GM18505 (cell line): ENCODE data around the gene PIERCE2.
A peak's percentile ranks its signal among the peaks of the same experiment; 100 is the strongest.
"Not testable (repeated sequence)": the region's sequence is repeated elsewhere in the genome, so short reads cannot be mapped to it uniquely, and the experiment has no call there.

ENCODE experiments used
- ATAC-seq: cut with Tn5 transposase; IDR thresholded peaks from one replicate; pipeline ENCODE4 v1.9.1; 2021; ENCODE audit not compliant: unreplicated experiment
- POLR2A ChIP-seq: IDR thresholded peaks from 4 replicates; pipeline ENCODE4 v1.6.1; 2011; ENCODE audit warnings: borderline replicate concordance; ENCODE audit not compliant: insufficient read depth, insufficient read length; ENCODE audit errors: extremely low read depth

PIERCE2 gene

DNA sequence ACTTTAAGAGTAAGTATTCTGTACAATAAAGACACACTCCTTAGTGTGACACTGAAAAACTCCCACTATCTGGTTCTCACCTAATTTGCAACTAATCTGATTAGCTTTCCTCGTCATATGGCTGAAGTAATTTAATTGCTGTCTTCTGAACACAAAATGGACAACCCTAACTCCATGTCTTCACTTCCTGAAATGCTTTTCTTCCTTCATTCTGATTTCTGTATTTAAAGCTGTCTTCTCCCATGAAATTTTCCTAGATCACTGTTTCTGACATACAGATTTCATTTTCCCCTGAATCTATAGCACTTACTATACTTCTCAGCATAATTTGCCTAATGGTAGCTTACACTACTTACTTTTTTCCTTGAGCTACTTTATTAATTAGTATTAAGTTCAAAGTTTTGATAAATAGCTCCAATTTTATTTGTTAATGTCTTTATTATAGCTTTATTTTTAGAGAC, 6.5 kb upstream of the PIERCE2 start:
- no peak for ATAC-seq
- no peak for TF ChIP-seq POLR2A

DNA sequence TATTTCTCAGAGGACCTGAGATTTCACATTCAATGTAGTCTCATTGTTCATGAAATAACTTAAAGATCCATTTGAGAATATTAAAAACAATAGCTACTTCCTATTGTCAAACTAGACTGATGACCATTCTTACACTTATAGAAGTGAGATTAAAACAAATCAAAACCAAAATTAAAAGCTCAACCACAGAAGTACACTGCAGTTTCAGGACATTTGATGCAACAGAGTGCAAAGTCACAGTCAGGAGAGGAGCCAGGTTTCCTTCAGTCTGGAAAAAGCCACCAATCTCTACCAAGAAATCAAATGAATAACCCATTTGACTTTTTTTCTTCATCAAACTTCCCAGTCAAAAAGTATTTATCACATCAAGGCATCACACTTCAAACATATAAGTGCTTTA, 5.6 kb upstream of the PIERCE2 start:
- ATAC-seq = peak; percentile 37

DNA sequence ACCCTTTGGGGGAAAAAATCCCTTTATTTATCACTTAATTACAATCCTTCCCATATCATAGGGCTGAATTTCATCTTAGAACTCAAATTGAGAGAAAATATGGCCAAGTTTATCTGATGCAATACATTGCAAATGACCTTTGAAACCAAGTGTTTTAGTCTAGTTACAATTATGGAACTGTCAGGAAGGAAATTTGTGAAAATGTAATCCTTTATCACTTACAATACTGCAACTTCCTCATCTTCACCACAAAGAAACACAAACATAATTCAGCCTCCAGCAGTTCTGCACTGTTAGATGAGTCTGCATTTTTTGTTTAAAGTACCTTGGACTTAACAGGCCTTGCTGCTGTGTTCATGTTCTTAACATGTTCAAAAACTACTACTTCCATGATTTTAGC, 4.8 kb upstream of the PIERCE2 start:
- no peak for ATAC-seq
- no peak for TF ChIP-seq POLR2A

More for the DNA sequence above, 5.6 kb upstream of the PIERCE2 start:
- no peak for TF ChIP-seq POLR2A

DNA sequence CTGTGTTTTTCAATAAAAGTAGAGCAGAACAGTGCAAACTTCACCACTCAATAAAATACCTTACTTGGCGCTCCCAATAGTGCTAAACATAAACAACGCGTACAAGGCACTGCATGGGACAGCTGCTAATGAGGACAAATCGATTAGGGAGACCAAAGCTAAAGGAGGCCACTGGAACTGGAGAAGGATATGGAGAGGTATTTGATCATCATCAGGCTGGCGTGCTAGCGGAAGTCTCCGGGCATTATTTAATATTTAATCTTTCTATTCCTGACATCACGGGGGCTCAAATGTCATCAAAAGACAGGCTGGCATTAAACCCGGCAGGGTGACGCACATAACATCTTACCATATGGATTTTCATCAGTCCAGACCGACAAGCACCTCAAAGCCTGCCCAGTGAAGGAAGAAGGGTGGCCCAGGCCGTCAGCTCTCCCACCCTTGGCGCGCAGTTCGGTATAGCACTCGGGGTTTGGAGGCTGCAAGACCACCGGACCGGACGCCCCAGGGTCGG, 740 bp upstream of the PIERCE2 start:
- ATAC-seq = no peak
- TF ChIP-seq POLR2A = no peak

DNA sequence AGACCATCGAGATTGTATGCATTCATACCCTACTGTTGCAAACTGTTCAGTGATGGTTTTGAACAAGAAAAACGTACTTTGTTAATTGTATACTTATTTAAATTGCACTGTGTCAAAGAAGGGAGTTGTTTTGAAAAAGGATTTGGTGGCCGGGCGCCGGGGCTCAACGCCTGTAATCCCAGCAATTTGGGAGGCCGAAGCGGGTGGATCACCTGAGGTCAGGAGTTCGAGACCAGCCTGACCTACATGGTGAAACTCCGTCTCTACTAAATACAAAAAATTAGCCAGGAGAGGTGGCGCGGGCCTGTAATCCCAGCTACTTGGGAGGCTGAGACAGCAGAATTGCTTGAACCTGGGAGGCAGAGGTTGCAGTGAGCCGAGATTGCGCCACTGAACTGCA, 681 bp downstream of the PIERCE2 start:
- not testable (repeated sequence) for ATAC-seq

DNA sequence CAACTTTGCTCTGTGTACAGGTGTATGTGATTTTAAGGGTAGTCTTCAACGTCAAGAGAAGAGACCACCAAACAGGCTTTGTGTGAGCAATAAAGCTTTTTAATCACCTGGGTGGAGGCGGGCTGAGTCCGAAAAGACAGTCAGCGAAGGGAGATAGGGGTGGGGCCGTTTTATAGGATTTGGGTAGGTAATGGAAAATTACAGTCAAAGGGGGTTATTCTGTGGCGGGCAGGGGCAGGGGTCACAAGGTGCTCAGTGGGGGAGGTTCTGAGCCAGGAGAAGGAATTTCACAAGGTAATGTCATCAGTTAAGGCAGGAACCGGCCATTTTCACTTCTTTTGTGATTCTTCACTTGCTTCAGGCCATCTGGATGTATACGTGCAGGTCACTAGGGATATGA, 9.4 kb downstream of the PIERCE2 start:
- not testable (repeated sequence) for ATAC-seq

DNA sequence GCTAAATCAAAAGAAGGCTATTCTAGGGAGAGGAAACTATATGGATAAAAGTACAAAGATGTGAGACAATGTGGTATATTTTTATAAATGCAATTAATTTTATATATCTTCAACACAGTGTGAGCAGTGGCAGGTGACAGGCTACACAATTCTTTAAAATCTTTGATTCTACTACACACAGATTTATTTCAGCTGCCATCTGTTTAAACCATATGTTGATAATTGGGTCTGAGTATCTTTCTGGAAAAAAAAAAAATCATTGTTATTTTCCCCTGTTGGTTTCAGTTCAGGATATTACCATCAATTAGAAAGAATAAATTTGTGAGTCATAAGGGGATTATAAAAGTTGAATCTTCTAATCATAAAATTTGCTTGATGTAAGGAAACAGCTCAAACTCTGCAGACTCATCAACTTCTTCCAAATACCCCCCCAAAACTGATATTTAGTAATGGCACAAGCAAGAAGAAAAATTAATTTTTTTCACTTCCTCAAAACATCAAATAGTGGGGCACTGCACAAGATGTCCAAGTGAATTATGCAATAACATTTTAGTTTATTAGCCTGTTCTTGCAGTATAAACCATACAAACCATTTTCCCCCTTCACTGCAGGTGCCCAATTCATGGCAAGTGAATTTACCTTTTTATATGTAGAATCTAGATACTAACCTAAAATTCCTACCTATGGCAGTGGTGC, 12.0 kb downstream of the PIERCE2 start:
- no peak for TF ChIP-seq POLR2A
- ATAC-seq = no peak

DNA sequence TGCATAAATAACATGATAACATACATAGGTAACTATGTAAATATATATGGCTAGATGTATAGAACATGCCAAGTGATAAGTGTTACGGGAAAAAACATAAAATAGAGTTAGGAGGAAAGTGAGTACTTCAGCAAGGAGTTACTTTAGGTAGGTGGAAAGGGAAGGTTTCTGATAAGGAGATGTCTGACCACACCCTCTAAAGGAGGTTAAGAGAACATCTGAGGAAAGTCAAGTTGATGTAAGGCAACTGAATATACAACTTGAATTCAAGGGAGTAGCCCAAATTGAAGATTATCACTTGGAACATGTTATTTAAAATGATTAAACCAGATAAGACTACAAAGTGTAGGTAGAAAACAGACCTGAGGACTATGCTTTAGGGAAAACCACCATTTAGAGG, 13.8 kb downstream of the PIERCE2 start:
- TF ChIP-seq POLR2A = no peak
- ATAC-seq = no peak

DNA sequence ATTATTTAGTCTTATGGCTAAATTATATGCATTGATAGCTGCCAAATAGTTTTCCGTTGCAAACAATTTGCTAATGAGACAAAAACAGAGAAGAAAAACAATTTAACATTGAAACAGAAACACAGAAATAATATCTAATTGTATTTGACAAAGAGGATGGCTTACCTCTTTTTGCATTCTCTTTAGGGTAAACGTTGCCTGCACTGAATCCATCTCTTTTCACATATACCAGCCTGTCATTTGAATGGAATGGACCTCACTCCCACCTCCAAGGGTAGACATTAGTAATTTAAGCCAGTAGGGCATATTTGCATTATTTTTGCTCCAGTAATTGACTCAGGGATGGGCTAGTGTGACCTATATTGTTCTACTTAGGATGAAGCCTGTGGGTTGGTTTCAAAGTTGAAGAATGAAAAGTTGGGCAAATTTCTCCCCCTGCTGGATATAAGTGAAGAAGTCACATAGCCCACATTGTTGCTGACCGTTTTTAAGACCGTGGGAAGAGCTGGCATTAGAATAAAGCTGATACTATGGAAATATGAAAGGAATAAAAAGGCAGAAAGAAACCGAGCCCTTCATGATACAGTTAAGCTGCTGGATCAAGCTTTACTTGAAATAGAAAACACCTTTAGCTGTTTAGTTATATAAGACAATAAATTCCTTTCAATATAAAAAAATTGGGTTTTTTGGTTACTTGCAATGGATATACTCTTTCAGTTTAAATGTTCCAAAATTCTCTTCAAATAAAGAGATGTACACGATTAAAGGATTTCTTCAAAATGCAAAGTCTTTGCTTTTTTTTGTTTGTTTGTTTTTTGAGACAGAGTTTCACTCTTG, 26.9 kb downstream of the PIERCE2 start:
- no peak for ATAC-seq
- TF ChIP-seq POLR2A = no peak

DNA sequence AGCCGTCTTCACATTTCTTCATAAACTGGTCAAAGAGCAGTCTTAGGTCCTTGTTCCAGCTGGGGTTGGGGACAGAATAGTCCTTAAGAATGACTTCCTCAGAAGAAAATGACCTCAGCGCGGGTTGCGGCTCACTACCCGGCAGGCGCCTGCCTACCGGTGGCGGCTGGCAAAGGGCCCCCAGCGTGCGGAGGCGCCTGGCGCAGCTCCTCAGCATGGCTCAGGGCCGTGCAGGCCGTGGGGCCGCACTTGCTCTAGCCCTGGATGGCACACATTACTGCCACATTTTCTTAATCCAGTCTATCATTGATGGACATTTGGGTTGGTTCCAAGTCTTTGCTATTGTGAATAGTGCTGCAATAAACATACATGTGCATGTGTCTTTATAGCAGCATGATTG, 34.8 kb downstream of the PIERCE2 start:
- ATAC-seq = not testable (repeated sequence)

DNA sequence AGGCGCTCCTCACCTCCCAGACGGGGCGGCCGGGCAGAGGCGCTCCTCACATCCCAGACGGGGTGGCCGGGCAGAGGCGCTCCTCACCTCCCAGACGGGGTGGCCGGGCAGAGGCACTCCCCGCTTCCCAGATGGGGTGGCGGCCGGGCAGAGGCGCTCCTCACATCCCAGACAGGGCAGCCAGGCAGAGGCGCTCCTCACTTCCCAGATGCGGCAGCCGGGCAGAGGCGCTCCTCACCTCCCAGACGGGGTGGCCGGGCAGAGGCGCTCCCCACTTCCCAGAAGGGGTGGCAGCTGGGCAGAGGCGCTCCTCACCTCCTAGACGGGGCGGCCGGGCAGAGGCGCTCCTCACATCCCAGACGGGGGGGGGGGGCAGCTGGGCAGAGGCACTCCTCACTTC, 37.6 kb downstream of the PIERCE2 start:
- ATAC-seq = not testable (repeated sequence)

DNA sequence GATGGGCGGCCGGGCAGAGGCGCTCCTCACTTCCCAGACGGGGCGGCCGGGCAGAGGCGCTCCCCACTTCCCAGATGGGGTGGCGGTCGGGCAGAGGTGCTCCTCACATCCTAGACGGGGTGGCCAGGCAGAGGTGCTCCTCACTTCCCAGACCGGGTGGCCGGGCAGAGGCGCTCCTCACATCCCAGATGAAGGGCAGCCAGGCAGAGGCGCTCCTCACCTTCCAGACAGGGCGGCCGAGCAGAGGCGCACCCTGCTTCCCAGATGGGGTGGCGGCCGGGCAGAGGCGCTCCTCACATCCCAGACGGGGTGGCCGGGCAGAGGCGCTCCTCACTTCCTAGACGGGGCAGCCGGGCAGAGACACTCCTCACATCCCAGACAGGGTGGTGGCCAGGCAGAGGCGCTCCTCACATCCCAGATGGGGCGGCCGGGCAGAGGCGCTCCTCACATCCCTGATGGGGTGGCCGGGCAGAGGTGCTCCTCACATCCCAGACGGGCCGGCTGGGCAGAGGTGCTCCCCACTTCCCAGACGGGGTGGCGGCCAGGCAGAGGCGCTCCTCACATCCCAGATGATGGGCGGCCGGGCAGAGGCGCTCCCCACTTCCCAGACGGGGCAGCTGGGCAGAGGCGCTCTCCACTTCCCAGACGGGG, 38.2 kb downstream of the PIERCE2 start:
- ATAC-seq = not testable (repeated sequence)

DNA sequence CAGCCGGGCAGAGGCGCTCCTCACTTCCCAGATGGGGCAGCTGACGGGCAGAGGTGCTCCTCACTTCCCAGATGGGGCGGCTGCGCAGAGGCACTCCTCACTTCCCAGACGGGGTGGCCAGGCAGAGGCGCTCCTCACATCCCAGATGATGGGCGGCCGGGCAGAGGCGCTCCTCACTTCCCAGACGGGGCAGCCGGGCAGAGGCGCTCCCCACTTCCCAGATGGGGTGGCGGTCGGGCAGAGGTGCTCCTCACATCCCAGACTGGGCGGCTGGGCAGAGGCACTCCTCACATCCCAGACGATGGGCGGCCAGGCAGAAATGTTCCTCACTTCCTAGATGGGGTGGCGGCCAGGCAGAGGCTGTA, 38.7 kb downstream of the PIERCE2 start:
- not testable (repeated sequence) for ATAC-seq

DNA sequence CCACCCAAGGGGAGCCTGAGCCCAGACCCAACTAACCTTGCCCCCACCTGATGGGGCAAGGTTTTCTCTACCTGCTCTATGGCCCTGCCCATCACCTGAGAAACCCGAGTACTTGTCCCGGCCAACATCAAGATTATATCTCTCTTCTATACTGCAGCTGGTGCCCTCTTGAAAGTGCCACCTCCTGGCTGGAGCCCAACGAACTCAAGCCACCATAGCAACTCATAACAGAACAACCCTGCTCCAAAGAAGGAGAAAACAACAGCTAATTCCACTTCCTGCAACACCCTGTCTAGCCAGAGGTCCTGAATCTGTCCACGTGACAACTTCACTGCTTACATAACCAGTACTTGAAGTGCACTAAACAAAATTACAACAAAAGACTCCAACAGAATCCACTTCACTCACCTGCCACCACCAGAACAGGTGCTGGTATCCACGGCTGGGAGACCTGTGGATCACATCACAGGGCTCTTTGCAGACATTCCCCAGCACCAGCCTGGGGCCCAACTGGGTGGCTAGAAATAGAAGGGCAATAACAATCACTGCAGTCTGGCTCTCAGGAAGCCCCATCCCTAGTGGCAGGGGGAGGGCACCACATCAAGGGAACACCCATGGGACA, 49.2 kb downstream of the PIERCE2 start:
- no peak for ATAC-seq
- no peak for TF ChIP-seq POLR2A
